HG02970 (cell line): Measurements from ENCODE around the gene ALG10B.
"Not testable (repeated sequence)": the region's sequence is repeated elsewhere in the genome, so short reads cannot be mapped to it uniquely, and the experiment has no call there.

Source experiments
- ATAC-seq: cut with Tn5 transposase; IDR thresholded peaks from one replicate; pipeline ENCODE4 v1.9.1; 2021; ENCODE audit warnings: mild to moderate bottlenecking, moderate library complexity, moderate number of reproducible peaks; ENCODE audit not compliant: unreplicated experiment, low FRiP score

Gene ALG10B

DNA sequence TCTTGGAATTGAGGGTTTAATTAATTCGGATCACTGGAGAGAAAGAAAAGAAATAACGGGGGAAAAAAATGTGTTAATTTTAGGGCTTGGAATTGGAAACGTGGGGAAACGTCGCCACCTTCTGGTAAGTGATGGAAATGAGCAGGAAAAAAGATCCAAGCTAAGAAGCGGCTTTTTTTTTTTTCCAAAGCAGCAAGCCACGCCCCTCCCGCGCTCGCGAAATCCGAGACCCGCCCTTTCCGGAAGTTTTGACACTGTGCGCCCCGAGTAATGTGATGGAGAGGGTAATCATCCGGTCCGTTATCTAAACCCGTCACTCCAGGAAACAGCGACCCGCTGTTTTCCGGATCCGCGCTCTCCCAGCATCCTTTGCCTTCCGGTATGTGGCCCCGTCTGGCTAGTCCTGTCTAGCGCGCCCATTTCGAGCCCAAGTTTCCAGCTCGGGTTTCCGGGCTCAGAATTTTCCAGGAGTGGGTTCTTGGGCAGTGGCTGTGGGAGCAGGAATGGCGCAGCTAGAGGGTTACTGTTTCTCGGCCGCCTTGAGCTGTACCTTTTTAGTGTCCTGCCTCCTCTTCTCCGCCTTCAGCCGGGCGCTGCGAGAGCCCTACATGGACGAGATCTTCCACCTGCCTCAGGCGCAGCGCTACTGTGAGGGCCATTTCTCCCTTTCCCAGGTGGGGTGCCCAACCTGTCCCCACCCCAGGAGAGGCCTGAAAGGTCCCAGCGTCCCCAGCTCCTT, at the start of gene ALG10B:
ALG10B (plus strand) TSS at position 384 of the 739 bp plus-strand sequence; CDS start at position 504, 120 bp downstream.
- peak; percentile 100 for ATAC-seq

DNA sequence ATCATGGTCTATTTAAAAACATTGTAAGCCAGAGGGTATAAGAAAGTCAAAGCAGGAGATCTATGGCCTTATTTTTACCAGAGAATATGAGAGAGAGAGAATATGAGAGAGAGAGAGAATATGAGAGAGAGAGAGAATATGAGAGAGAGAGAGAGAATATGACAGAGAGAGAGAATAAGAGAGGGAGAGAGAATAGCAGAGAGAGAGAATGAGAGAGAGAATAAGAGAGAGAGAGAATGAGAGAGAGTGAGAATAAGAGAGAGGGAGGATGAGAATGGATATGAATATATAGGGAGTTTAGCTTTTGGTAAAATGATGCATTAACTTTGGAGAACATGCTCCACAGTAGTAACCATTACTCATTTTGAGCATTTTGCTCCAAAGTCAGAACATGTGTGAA, 48.0 kb upstream of the ALG10B start:
- ATAC-seq: no peak

- no peak for ATAC-seq
These were observed 46.7 kb upstream of the ALG10B start for GRCh38 chr12:38269897-38270296.

GRCh38 chr12:38279756-38280155, 36.8 kb upstream of the ALG10B start:
- no peak for ATAC-seq

GRCh38 chr12:38282886-38283285, 33.7 kb upstream of the ALG10B start:
- ATAC-seq: no peak

GRCh38 chr12:38289396-38289795, 27.2 kb upstream of the ALG10B start:
- no peak for ATAC-seq

- ATAC-seq: no peak
These were observed 25.4 kb upstream of the ALG10B start for GRCh38 chr12:38291160-38291559.

DNA sequence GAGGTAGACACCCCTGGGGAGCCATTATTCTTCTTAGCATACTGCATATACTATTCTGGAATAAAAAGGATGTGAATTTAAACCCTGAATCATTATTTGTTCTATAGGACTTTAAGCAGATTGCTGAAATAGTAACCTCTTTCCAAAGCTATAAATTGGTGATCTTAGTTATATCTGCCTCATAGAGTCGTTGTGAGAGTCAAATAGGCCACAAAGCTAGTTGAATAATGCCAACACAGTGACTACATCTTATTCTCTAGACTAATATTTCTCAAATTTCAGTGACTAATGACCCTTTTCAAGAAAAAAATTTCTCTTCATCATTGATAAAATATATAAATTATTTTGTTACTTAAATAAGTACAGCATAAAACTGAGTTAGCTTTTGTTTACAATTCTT, 13.6 kb upstream of the ALG10B start:
- not testable (repeated sequence) for ATAC-seq

- ATAC-seq: not testable (repeated sequence)
These were observed 5.4 kb downstream of the ALG10B start for GRCh38 chr12:38321966-38322365.

- no peak for ATAC-seq
These were observed 8.3 kb downstream of the ALG10B start for GRCh38 chr12:38324912-38325311.

- ATAC-seq: no peak
These were observed 10.8 kb downstream of the ALG10B start for GRCh38 chr12:38327356-38327755.

GRCh38 chr12:38328306-38328895, 11.8 kb downstream of the ALG10B start:
- ATAC-seq: no peak

DNA sequence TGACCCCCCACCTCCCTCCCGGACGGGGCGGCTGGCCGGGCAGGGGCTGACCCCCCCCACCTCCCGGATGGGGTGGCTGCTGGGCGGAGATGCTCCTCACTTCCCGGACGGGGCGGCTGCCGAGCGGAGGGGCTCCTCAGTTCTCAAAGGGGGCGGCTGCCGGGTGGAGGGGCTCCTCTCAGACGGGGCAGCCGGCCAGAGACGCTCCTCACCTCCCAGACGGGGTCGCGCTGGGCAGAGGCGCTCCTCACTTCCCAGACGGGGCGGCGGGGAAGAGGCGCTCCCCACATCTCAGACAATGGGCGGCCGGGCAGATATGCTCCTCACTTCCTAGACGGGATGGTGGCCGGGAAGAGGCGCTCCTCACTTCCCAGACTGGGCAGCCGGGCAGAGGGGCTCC, 13.8 kb downstream of the ALG10B start:
- ATAC-seq: not testable (repeated sequence)

- no peak for ATAC-seq
These were observed 16.2 kb downstream of the ALG10B start for GRCh38 chr12:38332814-38333213.

- no peak for ATAC-seq
These were observed 25.9 kb downstream of the ALG10B start for GRCh38 chr12:38342444-38342843.

- not testable (repeated sequence) for ATAC-seq
These were observed 26.7 kb downstream of the ALG10B start for GRCh38 chr12:38343256-38343655.

DNA sequence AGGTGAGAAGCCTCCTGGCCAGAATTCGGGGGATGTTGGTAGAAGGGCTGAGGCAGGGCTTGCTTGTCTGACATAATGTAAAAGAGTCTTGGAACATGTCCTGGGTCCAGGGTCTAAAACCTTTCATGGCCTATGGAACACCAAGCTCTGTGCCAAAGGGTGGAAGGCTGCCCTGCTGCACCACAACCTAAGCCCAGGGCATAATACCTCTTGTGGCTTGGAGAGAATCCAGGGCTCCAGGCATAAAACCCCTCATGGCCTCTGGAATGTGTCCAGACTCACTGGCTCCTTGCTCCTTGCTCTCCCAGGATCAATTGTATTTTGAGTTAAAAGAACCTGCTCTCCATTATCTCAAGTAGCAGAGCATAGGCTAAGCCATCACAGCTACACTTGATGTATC, 27.3 kb downstream of the ALG10B start:
- not testable (repeated sequence) for ATAC-seq

- peak; percentile 99 for ATAC-seq
These were observed 34.0 kb downstream of the ALG10B start for GRCh38 chr12:38350342-38351174.

DNA sequence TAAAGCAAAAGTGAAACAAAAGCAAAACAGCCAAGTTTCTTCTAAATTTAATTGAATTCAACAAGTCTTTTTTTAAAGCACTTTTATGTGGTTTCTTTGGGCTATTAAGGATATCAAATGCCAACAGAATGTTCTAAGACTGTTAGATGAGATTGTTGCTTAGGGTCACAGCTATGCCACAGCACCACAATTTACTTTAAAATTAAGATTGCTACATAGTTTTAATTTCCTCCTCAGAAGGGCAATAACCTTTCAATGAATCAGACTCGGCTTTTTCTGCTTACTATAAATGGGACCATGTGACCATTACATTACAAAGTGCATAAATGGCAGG, 34.6 kb downstream of the ALG10B start:
- ATAC-seq: not testable (repeated sequence)

DNA sequence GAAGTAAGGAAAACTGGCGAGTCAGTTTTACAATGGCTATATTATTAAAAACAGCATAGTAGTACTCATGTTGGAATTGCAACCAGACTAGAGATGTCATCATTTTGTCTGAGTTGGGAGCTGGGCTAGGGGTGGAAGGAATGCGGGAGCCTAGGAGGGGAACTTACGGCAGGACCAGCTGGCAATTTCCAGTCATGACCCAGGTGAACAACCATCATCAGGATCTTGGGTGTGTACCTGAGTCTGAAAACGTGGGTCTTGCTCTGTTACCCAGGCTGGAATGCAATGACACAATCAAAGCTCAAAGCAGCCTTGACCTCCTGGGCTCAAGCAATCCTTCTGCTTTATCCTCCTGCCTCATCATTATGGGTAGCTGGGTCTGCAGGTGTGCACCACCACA, 50.9 kb downstream of the ALG10B start:
- no peak for ATAC-seq

- no peak for ATAC-seq
These were observed 53.7 kb downstream of the ALG10B start for GRCh38 chr12:38370311-38370710.
